Dedifferentiated amniotic fluid mesenchymal stem cell (primary cell): ENCODE data around the gene NPM1.

Source experiments
- DNase-seq: peaks from one replicate; pipeline ENCODE4 v3.0.0-alpha.2; 2016; ENCODE audit errors: extremely low spot score

NPM1 gene

GRCh38 chr5:171450423-171451331 lies 63.0 kb downstream of the NPM1 start:
- DNase-seq = peak; percentile 66

GRCh38 chr5:171451421-171451820 lies 63.8 kb downstream of the NPM1 start:
- no peak for DNase-seq

GRCh38 chr5:171453056-171453725 lies 65.5 kb downstream of the NPM1 start:
- DNase-seq = no peak

- DNase-seq = no peak
These were observed 66.3 kb downstream of the NPM1 start for GRCh38 chr5:171453988-171454387.

GRCh38 chr5:171454549-171454948 lies 66.9 kb downstream of the NPM1 start:
- no peak for DNase-seq

- DNase-seq = no peak
These were observed 67.9 kb downstream of the NPM1 start for GRCh38 chr5:171455522-171455921.

- DNase-seq = no peak
These were observed 69.7 kb downstream of the NPM1 start for GRCh38 chr5:171457208-171457981.

- no peak for DNase-seq
These were observed 72.2 kb downstream of the NPM1 start for GRCh38 chr5:171459839-171460238.
